Stimulated activated naive B cell treated with anti-CD40 and anti-IgM and Interleukin-4, amounts not matched to agents 10 μg/mL and 1 μg/mL and 100 μg/mL, for 72 hours (primary cell): ENCODE data around the gene MTTP.

ENCODE experiments used
- ATAC-seq, 2 donors: fragments of 150-1000 bp; cut with Tn5 transposase; replicated peaks; 2 replicates each; pipeline ENCODE4 v1.10.0; 2021; ENCODE audit warnings: moderate library complexity in 1 of 2
- DNase-seq: peaks from one replicate; pipeline ENCODE4 v3.0.0; 2021
- H3K27ac Mint-ChIP-seq: one replicate; pipeline ENCODE4 v1.8.0; 2022; ENCODE audit warnings: mild to moderate bottlenecking, mixed read lengths
- H3K27me3 Mint-ChIP-seq, 2 donors: one replicate each; pipeline ENCODE4 v1.8.0; 2022; ENCODE audit warnings: mixed read lengths in 2 of 2
- H3K36me3 Mint-ChIP-seq, 2 donors: one replicate each; pipeline ENCODE4 v1.8.0; 2022; ENCODE audit warnings: mixed read lengths in 2 of 2, mild to moderate bottlenecking in 1 of 2
- H3K4me1 Mint-ChIP-seq, 2 donors: one replicate each; pipeline ENCODE4 v1.8.0; 2022; ENCODE audit warnings: mixed read lengths in 2 of 2, mild to moderate bottlenecking in 1 of 2
- H3K4me3 Mint-ChIP-seq, 2 donors: one replicate each; pipeline ENCODE4 v1.8.0; 2022; ENCODE audit warnings: mild to moderate bottlenecking in 2 of 2, mixed read lengths in 2 of 2, moderate library complexity in 1 of 2
- H3K9me3 Mint-ChIP-seq, 2 donors: one replicate each; pipeline ENCODE4 v1.8.0; 2022; ENCODE audit warnings: mixed read lengths in 2 of 2, mild to moderate bottlenecking in 1 of 2

Gene MTTP

DNA sequence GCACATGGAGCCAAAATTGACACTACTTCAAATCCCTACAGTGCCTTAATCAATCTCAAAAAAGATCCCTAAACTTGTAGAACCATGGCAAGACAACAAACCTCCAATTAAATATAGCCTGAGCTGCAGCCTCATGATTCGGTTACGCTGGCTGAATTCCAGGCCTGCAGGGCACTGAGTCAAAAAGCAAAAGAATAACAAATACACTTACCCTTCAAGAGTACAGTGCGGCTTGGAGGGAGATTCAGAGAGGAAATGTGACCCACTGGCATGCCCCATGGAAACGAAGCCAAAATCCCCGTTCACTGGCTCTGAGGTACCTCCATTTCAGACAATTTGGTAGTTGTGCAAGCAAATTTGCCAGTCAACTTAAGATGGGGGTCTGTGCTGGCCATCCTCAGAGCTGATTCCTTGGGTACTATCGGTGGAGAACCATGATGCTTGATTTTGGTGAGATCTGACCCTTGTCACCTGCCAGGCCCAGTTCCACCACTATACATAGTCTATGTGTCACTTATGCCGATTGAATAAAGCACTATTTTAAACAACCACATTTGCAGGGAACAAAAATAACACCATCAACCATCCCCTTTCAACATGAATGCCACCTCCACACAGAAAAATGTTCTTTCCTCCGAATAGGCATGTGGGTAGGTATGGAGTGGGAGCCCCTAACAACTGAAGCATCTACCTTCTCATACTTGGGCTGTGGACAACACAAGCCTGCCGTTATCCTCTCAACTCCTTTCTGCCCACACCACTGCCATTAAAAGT lies 80.9 kb downstream of the MTTP start:
- H3K36me3 Mint-ChIP-seq, result no peaks in the 10 kb centered on the region
- peaks cover 1 to 3% of the 10 kb centered on the region in 2 donors for H3K9me3 Mint-ChIP-seq
- peak overlapping the region; percentile 57 for H3K27ac Mint-ChIP-seq
- peaks cover 5 to 8% of the 10 kb centered on the region in 2 donors for H3K27me3 Mint-ChIP-seq
- no peaks in the 10 kb centered on the region for H3K4me1 Mint-ChIP-seq
- H3K4me3 Mint-ChIP-seq, result no peak overlapping the region
- DNase-seq, result no peak
- no peak for ATAC-seq

DNA sequence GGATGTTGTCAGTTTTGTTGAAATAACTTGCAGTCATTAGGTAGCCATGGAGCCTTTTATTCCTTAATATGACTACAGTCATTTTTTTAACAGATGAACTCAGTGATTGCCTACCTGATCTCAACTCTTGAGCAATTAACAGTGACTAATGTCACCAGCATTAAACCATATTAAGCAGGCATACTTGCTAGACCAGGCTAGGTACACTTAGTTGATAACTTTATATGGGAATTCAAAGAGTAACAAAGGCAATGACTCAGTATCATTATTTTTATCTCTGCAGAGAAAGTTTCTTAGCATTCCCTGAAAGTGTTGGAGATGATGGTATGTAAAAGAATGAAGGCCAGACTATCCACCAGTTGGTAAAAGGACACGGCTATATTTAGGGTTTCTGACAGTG lies 83.2 kb downstream of the MTTP start, which contains the start of gene C4orf54:
C4orf54 (minus strand) TSS at position 31 of the 400 bp plus-strand sequence. CDS start 3,180 bp downstream, outside the sequence.
- ATAC-seq (no peak), DNase-seq (no peak)
- H3K36me3 Mint-ChIP-seq, result no peaks in the 10 kb centered on the region
- no peak within 1 kb of the TSS for H3K27ac Mint-ChIP-seq
- H3K9me3 Mint-ChIP-seq, result peaks cover 1 to 3% of the 10 kb centered on the region in 2 donors
- H3K4me3 Mint-ChIP-seq, result no peak within 1 kb of the TSS
- no peaks in the 10 kb centered on the region for H3K4me1 Mint-ChIP-seq
- peaks cover 0 to 10% of the 10 kb centered on the region in 2 donors for H3K27me3 Mint-ChIP-seq

DNA sequence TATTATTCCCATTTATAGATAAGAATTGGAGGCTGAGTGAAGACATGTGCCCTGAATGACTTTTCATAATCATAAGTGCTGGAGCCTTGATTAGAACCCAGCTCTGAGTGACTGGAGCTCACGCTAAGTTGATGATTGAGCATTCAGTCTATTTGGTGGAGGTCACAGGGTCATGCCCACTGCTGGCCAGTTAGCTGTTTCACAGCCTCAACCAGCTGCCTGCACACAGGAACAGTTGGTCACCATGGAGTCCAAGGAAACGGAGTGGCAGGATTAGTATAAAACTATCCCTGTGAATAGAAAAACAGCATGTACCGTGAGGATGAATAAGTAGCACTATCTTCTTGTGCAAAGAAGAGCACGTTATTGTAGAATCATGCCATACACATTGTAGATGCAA lies 84.0 kb downstream of the MTTP start:
- ATAC-seq (no peak), DNase-seq (no peak)
- Mint-ChIP-seq H3K4me3 (no peak overlapping the region), H3K4me1 (no peaks in the 10 kb centered on the region), H3K27me3 (peaks cover 7 to 15% of the 10 kb centered on the region in 2 donors), H3K9me3 (peaks cover under 1 to 1% of the 10 kb centered on the region in 2 donors), H3K27ac (no peak overlapping the region), H3K36me3 (no peaks in the 10 kb centered on the region)

GRCh38 chr4:99661907-99662306 lies 87.3 kb downstream of the MTTP start:
- Mint-ChIP-seq H3K36me3 (no peaks in the 10 kb centered on the region), H3K27me3 (peaks cover 8 to 11% of the 10 kb centered on the region in 2 donors), H3K4me3 (no peak overlapping the region), H3K4me1 (no peaks in the 10 kb centered on the region), H3K27ac (no peak overlapping the region), H3K9me3 (no peaks in the 10 kb centered on the region)
- DNase-seq (no peak), ATAC-seq (no peak)

DNA sequence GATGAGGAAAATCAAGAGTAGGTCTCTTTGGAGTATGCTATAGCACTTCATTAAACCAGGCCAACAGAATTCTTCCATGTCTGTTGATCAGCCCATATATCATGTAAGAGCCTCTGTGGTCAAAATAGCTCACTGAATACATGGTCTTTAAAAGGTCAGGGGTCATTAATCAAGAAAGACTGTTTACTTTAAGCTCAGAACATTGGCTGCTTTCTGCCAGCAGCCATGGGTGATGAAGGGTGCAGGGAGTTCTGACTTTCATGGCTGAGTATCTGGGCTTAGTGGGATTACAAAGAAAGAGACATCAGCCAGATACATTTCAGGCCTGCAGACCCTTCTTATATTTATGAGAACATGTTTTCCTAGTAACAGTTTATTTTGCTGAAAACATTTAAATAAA lies 90.1 kb downstream of the MTTP start:
- no peaks in the 10 kb centered on the region for H3K9me3 Mint-ChIP-seq
- no peak for DNase-seq
- peaks cover 8 to 15% of the 10 kb centered on the region in 2 donors for H3K27me3 Mint-ChIP-seq
- H3K4me1 Mint-ChIP-seq, result no peaks in the 10 kb centered on the region
- no peak for ATAC-seq
- no peaks in the 10 kb centered on the region for H3K36me3 Mint-ChIP-seq
- H3K27ac Mint-ChIP-seq, result no peak overlapping the region
- no peak overlapping the region for H3K4me3 Mint-ChIP-seq

DNA sequence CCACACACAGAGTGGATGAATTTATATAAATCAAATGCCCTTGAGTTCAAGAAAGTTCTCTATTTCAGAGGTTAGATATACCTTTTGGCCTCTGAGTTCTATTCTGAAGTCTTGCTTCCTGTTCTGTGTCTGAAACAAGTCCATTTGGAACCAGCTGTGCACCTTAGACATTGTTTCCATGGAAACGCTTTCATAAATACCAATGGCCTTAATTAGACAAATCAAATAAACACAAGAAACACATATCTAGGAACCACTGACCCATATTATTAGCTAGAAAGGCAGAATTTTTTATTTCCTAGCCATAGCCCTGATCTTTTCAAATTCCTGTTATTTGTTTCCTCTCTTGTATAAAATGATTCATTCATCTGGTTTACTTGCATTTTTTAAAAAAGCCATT lies 91.4 kb downstream of the MTTP start:
- Mint-ChIP-seq H3K9me3 (peaks cover 3 to 4% of the 10 kb centered on the region in 2 donors), H3K27ac (no peak overlapping the region), H3K4me1 (no peaks in the 10 kb centered on the region), H3K4me3 (no peak overlapping the region), H3K36me3 (no peaks in the 10 kb centered on the region), H3K27me3 (peaks cover 14 to 20% of the 10 kb centered on the region in 2 donors)
- DNase-seq, result no peak
- no peak for ATAC-seq

- Mint-ChIP-seq H3K4me1 (no peaks in the 10 kb centered on the region), H3K27me3 (peaks cover 9 to 16% of the 10 kb centered on the region in 2 donors), H3K27ac (no peak overlapping the region), H3K36me3 (peaks cover 0 to 3% of the 10 kb centered on the region in 2 donors), H3K4me3 (no peak overlapping the region), H3K9me3 (peaks cover 17 to 19% of the 10 kb centered on the region in 2 donors)
- DNase-seq (no peak), ATAC-seq (no peak)
These were observed 93.8 kb downstream of the MTTP start for GRCh38 chr4:99668472-99668871.

GRCh38 chr4:99669084-99669483 lies 94.5 kb downstream of the MTTP start:
- DNase-seq (no peak), ATAC-seq (no peak)
- no peaks in the 10 kb centered on the region for H3K4me1 Mint-ChIP-seq
- H3K9me3 Mint-ChIP-seq, result peaks cover 17 to 24% of the 10 kb centered on the region in 2 donors
- H3K36me3 Mint-ChIP-seq, result peaks cover 0 to 3% of the 10 kb centered on the region in 2 donors
- H3K27ac Mint-ChIP-seq, result no peak overlapping the region
- H3K4me3 Mint-ChIP-seq, result no peak overlapping the region
- H3K27me3 Mint-ChIP-seq, result peaks cover 6 to 14% of the 10 kb centered on the region in 2 donors

GRCh38 chr4:99670409-99671073 lies 95.9 kb downstream of the MTTP start:
- H3K4me3 Mint-ChIP-seq, result no peak overlapping the region
- H3K27me3 Mint-ChIP-seq, result peaks cover 6 to 14% of the 10 kb centered on the region in 2 donors
- DNase-seq, result no peak
- no peak for ATAC-seq
- H3K36me3 Mint-ChIP-seq, result peaks cover 0 to 3% of the 10 kb centered on the region in 2 donors
- no peaks in the 10 kb centered on the region for H3K4me1 Mint-ChIP-seq
- peaks cover 17 to 29% of the 10 kb centered on the region in 2 donors for H3K9me3 Mint-ChIP-seq
- no peak overlapping the region for H3K27ac Mint-ChIP-seq
